Measurements from ENCODE around the gene CCT7. TPM values are rescaled to one million over a fixed set of nuclear protein-coding genes. Genes with fewer than 3 reads are reported as not detected.

Gene CCT7
- total and polyA plus RNA-seq, 2 of the 8 experiments (the other 6 are each of a cell fraction or from before 2014, with no cell fraction given), result 440 to 474 TPM

- TF ChIP-seq YY1 (IDR thresholded peaks at IDR 0.05; ENCODE audit: low read depth, low read length), result 0 out of 2 replicates have a peak, but pooled peaks have one; percentile 33
These were observed 21.5 kb upstream of the CCT7 start (continued) for GRCh38 chr2:73212448-73213176.

All from H1 (cell line).